NCI-H526 (cell line): Measurements from ENCODE around the gene BCO2.
"Not testable (repeated sequence)": the region's sequence is repeated elsewhere in the genome, so short reads cannot be mapped to it uniquely, and the experiment has no call there.

Source experiments
- DNase-seq, 2 experiments: peaks; one replicate each; lab custom pipeline; 2025; lab: John Stamatoyannopoulos, UW

BCO2 gene

DNA sequence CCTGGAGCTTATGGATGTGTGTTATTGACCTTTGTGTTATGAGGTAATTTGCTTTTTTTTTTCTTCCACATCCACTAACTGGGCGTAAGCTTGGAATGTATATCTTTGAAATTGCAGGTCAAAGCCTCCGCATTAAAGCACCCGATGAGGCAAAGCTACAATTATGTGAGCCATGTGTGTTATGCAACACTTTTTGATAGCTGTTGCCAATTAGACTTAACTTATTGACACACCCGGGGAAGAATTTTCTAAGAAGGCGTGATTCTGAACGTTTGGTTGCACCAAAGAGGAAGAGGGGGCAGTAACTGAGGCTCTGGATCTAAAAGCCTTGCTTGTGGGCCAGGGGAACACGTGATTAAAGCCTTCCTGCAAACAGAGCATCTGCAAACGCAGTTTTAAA, 8.8 kb upstream of the BCO2 start:
- DNase-seq, result no peak

DNA sequence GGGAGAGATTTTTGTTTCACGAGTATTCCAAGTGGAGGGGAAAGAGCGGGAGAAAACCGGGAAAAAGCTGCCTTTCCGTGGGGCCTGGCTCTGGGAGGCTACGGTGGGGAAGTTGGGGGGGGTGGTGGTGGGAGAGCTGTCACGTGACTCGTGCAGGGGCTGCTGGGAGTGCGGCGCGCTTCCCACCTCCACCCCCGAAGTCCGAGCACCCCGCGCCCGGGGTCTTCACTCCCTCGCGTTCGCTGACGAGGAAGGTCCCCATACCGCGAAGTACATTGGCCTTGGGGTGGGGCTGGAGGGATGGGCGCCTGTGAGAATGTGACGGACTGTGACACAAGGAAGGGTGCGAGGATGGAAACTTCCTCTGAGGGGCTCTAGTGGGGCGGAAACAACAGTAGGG, 8.2 kb upstream of the BCO2 start, which contains the start of gene TEX12:
TEX12 (plus strand) TSS at position 228 of the 400 bp plus-strand sequence. CDS start 1,897 bp downstream, outside the sequence.
- no peak for DNase-seq

DNA sequence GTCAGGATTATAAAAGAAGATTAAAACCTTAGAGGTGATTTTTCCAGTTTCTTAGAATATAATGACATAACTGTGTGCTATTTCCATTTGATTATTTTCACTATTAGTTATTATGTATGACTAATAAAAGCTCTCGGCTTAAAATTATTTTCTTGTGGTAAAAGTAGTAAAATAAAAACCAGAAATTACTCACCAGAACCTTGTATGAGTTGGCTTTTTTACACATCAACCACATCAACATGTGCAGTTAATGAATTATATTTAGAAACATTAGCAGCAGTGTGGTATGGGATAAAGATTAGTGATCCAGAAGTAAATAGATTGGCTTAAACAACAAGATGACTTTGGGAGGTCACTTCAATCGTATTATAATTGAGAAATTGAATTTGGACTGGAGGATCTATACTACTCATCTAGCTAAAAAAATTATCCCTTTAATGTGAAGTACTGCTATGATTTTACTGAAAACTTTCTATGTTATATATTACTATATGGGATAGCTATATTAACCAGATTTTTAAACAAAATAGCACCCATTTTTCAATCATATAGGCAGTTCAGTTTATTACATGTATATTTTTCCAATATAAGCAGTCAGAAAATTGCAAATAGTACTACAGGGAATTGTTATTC, 2.8 kb upstream of the BCO2 start:
- DNase-seq, result no peak

DNA sequence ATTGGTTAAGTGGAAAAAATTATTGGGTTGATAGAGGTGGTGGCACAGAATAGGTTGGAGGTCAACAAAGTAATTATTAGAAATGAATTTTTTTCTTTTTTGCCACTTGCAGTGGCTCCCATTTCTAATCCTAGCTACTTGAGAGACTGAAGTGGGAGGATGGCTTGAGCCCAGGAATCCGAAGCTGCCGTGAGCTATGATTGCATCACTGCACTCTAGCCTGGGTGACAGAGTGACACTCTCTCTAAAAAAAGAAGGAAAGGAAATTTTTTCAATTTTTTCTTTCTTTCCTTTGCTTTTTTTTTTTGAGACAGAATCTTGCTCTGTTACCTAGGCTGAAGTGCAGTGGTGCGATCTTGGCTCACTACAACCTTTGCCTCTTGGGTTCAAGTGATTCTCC, 2.2 kb upstream of the BCO2 start:
- DNase-seq, result no peak

DNA sequence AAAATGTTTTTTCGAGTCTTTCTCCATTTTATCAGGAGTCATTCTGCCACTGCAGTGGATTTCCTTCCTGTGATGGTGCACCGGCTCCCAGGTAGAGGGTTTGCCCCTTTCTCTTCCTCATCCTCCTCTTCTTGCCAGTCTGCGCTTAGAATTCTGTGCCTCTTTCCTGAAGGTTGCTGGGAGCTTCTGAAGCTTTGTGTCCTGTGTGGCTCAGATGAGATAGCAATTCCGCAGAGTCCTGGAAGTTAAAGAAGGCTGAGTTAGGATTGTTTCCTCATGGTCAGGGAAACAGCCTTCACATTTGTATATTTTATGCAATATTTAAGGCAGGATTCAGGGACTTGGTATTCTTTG, 264 bp downstream of the BCO2 start:
- peak in 1 of 2 experiments; percentile 60 for DNase-seq

DNA sequence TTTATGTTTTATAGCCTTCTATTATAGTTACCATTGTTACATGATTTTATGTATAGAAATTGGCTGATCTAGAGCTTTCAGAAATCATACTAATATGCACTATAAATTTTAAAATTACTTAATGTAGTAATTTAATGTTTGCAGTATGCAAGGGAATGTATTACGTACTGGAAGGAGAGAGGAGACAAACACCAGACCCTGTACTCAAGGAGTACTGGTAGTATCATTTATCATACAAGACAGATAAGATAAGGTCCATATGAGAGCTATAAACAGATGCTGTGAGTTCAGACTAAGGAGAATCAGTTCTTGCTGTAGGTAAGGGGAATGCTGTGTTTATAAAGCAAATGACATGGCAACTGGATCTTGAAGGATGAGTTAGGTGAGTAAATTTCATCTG, 765 bp downstream of the BCO2 start:
- DNase-seq, result no peak

DNA sequence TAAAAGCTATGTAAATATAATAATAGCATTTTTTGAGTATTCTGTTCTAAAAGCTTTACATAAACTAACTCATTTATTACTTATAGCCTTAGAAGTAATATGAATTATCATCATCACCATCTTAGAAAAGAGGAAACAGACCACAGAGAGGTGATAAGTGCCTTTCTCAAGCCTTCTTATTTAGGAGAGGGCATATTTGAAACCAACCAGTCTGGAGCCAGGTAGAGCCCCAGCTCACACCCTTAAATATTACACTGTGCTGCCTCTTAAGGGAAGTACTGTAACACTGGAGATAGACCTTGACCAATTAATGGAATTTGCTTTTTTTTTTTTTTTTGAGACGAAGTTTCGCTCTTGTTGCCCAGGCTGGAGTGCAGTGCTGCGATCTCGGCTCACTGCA, 2.3 kb downstream of the BCO2 start:
- no peak for DNase-seq

DNA sequence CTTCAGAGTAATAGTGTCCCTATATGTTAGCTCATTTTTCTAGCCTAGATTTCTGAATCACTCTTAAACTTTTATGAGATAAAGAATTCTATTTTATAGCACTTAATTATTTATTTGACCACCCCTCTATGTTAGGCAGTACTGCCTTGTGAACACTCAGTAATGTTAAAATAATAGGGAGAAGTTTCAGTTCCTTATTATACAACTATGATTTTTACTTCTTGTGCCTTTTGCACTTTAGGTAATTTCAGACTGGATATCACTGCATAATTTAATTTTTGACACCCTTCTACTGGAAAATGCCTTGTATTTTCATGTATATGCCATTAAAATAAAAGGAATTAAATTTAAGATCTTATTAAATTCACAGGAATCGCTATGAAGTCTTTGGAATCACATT, 3.1 kb downstream of the BCO2 start:
- DNase-seq, result no peak

DNA sequence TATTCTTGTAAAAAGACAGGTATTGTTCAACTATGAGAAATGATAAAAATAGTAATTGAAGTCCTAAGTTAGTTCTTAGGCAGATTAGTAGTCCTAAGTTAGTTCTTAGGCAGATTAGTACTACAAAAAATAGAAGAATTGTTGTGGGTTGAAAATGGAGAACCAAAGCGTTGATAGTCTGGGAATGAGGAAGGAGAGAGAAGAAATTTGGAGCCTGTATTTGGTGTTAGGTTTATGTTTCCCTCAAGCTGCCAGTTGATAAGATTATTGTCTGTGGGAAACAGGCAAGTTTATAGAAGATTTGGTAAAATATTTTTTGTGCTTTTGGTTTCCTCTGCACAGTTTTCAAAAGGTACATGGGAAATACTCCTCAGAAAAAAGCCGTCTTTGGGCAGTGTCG, 3.6 kb downstream of the BCO2 start:
- no peak for DNase-seq

DNA sequence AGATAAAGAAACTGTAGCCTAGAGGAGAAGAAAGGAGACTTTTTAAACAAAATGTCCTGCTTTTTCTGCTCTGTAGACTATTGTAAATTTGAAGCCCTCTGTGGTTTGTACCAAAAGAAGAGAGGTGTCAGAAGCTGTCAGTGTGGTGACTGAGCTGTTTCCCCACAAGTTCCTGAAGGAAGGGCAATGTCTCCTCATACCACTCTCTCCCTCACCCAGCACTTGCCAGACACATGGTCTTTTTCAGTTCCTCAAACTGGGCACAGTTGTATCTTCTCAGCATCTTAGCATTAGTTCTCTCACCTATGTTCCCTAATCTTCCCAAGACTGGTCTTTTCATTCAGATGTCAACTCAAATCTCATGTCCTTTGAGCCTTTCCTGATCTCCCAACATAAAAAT, 4.3 kb downstream of the BCO2 start:
- no peak for DNase-seq

DNA sequence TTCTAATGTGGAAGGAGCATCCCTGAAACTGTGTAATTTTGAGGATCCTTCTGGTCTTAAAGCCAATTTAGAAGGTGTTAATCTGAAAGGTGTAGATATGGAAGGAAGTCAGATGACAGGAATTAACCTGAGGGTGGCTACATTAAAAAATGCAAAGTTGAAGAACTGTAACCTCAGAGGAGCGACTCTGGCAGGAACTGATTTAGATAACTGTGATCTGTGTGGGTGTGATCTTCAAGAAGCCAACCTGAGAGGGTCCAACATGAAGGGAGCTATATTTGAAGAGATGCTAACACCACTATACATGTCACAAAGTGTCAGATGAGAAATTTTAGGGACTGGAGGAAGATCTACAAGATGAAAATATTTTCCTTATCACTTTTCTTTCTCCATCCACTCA, 7.6 kb downstream of the BCO2 start:
- no peak for DNase-seq

DNA sequence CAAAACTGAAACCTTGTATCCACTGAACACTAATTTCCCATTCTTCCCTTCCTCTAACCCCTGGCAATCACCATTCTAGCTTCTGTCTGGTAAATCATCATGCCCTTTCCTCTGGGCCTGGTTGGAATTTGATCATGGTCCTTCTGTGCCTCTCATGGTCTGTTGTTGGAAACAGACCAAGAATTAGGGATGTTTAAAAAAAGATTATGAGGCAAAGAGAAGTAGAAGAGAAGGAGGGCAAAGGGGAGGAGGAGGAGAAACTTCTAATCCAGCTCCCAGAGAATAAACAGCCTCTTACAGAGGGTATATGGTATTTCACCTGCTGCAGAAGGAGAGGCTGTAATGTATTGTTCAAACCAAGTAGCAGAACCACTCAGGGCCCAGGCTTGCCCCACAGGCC, 10.6 kb downstream of the BCO2 start:
- no peak for DNase-seq

DNA sequence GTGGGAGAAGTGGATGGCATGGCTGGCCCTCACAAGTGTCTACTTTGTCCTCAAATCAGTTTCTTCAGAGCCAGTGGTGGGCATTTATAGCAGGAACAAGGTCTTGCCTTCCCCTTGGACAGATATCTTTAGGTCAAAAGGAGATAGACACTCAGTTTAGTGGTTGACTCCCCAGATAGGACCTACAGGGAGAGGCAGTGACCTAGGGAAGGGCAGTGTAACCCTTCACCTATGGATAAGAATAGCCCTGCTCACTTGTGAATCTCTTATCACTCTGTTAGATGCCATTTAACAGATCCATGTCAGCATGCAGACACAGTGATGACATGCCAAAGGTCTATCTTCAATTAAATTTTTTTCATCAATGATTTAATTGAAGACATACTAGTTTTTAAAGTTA, 11.0 kb downstream of the BCO2 start:
- DNase-seq, result no peak

DNA sequence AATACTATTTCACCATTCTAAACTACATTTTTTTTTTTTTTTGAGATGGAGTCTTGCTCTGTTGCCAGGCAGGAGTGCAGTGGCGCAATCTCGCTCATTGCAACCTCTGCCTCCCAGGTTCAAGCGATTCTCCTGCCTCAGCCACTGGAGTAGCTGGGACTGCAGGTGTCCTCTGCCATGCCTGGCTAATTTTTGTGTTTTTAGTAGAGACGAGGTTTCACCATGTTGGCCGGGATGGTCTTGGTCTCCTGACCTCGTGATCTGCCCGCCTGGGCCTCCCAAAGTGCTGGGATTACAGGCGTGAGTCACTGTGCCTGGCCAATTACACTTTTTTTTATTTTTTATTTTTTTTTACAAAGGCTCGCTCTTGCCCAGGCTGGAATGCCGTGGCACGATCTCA, 19.8 kb downstream of the BCO2 start:
- DNase-seq, result not testable (repeated sequence)

DNA sequence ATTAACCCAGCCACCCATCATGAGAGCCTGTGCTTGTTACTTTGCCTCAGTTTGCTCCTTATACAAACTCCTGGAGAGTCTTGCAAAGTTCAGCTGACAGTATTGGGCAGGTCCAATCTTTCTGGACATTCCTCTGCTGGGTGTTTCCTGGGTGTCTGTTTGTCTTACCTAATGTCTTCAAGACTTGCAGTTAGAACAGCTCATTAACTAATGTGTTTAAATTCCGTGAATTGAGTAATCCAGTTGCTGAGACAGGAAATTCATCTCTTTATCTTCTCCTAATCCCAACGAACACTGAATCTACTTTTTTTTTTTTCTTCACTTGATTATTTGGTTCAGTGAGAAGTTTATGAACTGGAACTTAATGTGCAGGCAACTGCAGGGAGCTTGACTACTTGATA, 20.6 kb downstream of the BCO2 start:
- no peak for DNase-seq

DNA sequence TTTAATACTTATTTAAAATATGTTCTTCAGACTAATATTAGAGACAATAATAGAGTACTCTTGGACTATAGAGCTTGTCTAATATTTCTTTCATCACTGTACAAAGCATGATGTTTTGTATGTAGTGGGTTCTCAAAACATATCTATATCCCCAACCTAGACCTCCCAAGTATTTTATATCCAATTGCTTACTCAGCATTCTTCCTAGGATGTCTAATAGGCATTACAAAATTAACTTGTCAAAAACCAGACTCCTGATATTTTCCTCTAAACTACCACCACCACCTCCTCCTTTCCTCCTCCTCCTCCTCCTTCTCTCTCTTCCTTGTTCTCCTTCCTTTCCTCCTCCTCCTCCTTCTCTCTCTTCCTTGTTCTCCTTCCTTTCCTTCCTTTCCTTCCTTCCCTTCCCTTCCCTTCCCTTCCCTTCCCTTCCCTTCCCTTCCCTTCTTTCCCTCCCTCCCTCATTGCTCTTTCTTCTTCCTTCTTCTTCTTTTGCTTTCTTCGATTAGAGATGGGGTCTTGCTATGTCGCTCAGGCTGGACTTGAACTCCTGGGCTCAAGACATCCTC, 21.3 kb downstream of the BCO2 start:
- no peak for DNase-seq

DNA sequence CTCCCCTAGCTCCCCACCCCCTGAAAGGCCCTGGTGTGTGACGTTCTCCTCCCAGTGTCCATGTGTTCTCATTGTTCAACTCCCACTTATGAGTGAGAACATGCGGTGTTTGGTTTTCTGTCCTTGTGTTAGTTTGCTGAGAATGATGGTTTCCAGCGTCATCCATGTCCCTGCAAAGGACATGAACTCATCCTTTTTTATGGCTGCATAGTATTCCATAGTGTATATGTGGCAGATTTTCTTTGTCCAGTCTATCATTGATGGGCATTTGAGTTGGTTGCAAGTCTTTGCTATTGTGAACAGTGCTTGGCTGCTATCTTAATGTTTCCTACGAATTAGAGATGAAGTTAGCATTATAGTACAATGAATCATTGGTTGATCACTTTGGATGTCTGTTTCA, 23.8 kb downstream of the BCO2 start:
- DNase-seq, result not testable (repeated sequence)

DNA sequence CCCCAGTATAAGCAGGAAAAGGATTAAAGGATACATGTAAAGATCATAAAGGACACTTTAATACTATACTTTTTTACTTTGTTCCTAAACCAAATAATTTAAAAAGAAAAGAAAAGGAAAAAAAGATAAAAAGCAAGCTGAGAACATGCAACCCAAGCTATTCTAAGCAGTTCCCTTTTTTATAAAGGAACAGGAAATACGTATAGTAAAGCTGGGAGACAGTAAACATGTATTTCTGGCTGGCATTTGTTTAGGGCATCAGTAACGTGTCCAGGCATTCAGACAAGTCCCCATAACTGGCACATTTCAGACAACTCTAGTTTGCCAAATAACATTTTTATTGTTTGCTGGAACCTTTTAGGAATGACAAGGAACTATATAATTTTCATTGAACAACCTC, 24.9 kb downstream of the BCO2 start:
- DNase-seq, result no peak

DNA sequence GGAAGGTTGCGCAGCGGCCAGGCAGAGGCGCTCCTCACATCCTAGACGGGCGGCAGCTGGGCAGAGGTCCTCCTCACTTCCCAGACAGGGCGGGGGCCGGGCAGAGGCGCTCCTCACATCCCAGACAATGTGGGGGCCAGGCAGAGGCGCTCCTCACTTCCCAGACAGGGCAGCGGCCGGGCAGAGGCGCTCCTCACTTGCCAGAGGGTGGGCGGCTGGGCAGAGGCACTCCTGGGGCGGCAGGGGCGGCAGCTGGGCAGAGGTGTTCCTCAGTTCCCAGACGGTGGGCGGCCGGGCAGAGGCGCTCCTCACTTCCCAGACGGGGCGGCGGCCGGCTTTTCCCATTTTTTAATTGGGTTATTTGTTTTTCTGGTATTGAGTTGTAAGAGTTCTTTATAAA, 30.8 kb downstream of the BCO2 start:
- no peak for DNase-seq

DNA sequence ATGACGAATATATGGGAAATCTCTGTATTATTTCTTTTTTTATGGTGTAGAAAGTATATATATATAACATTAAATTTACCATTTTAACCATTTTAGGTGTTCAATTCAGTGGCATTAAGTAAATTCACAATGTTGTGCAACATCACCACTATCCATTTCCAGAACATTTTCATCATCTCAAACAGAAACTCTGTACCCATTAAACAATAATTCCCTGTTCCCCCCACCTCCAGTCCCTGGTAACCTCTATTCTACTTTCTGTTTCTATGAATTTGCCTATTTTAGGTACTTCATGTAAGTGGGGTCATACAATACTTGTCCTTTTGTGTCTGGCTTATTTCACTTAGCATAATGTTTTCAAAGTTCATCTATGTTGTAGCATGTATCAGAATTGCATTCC, 35.6 kb downstream of the BCO2 start:
- DNase-seq, result no peak

DNA sequence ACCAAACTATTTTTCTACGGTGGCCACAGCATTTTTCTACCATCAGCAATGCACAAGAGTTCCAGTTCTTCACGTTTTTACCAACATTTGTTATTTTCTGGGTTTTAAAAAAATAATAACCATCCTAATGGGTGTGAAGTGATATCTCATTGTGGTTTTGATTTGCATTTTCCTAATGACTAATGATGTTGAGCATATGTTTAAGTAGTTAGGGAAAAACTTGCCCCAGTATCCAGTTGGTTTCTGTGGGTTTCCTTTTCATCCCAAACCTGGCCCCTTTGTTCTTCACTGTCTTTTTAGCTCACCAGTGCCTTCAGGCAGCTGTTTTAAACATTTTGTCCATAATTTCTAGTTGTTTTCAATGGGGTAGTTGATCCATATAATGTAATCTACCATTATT, 36.2 kb downstream of the BCO2 start:
- no peak for DNase-seq

DNA sequence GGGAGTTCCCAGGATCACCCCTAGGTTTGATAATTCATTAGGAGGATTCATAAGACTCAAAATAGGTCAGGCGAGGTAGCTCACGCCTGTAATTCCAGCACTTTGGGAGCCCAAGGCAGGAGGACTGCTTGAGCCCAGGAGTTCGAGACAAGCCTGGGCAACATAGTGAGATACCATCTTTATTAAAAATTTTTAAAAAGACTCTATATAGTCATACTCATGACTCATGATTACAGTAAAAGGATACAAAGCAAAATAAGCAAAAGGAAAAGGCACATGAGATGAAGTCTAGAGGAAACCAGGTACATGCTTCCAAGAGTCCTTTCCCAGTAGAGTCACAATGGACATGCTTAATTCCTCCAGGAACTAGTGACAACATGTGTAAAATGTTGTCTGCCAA, 37.0 kb downstream of the BCO2 start:
- no peak for DNase-seq

DNA sequence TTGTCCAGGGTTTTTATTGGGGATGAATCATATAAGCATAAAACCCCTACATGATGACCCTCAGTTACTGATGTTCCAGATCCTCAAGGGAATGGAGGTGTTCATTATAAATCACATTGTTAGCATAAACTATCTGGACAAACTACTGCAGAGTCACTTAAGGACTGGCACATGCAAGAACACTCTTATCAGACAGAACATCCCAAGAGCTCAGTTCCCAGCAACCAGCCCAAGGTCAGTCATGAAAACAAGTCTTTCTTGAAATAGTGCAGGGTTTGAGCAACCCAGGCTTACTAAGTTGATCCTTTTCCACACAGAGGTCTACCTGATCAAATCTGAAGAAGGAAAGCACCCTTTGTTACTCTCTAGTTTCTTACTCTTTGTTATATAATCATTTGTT, 37.4 kb downstream of the BCO2 start:
- DNase-seq, result no peak

DNA sequence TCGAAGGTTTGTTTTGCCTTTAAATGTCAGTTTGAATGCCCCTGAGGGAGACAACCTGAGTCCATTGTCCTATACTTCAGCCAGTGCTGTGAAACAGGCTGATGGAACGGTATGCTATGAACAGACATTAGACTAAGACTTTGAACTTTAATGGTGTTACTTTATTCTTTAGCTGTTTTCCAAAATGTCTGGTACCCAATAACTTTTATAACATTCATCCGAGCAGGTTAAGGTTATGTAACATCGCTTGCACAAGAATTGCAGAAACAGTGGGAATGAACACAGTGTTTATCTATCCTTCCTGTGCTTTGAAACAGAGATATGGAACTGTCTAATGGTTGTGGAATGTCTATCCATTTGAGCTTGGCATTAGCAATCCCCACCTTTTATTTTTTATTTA, 38.4 kb downstream of the BCO2 start:
- DNase-seq, result no peak

DNA sequence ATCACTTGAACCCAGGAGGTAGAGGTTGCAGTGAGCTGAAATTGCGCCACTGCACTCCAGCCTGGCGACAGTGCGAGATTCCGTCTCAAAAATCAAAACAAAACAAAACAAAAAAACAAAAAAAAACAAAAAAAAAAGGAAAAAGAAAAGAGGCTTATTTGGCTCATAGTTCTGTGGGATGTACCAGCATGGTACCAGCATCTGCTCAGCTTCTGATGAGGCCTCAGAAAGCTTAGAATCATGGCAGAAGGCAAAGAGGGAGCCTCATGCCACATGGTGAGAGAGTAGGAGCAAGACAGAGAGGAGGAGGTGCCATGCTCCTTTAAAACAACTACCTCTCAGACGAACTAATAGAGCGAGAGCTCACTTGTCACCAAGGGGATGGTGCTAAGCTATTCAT, 40.3 kb downstream of the BCO2 start:
- no peak for DNase-seq
